Uterus (tissue), 2 donors: ENCODE data around the gene CACNA1B.

Experiments used
- POLR2A ChIP-seq, 2 donors: fragments of 450-650 bp; IDR thresholded peaks; one replicate each; pipeline ENCODE4 v1.6.1; 2016; ENCODE audit warnings: antibody characterized with exemption in 2 of 2, mild to moderate bottlenecking in 1 of 2, moderate library complexity in 1 of 2
- TF ChIP-seq, protein P1 (sequence below), 4 experiments: fragments of 200-600 bp in 2 of 4; fragments of 450-650 bp in 2 of 4; sonication (generic) in 2 of 4; IDR thresholded peaks; one replicate each; pipeline ENCODE4 v1.5.1; 2016 to 2019; ENCODE audit warnings: antibody characterized with exemption in 4 of 4, mild to moderate bottlenecking in 2 of 4, moderate library complexity in 1 of 4

DNA sequence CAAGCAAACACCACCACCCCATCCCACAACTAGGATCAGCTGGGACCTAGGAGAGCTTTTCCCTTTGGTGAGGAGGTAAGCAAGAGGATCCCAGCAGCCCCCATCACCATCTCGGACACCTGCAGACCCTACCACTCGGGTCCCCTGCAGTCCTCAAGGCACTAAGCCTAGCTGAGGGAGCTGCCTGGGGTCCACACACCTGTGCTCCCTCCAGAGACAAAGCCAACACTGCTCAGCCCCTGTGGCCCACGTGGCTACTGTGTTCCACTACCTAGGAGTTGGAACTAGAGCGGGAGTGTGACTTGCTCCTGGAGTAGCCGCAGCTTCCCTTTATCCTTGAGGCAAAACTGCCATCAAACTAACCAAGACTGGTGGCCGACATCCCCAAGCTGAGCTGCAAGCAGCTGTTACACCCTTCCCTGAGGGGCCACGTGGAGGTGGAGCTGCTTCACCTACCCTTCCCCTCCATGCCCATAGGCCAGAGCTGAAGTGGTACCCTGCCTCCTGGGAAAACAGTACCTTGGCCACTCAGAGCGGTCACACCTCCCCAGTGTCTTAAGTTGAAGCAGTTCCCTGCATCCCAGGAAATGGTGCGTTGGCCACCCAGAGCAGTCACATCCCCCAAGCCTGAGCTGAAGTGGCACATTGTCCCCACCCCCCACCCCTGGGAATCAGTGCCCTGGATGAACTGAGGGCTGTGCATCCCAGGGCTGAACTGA lies 205.5 kb downstream of the CACNA1B start:
- TF ChIP-seq, protein P1, sequence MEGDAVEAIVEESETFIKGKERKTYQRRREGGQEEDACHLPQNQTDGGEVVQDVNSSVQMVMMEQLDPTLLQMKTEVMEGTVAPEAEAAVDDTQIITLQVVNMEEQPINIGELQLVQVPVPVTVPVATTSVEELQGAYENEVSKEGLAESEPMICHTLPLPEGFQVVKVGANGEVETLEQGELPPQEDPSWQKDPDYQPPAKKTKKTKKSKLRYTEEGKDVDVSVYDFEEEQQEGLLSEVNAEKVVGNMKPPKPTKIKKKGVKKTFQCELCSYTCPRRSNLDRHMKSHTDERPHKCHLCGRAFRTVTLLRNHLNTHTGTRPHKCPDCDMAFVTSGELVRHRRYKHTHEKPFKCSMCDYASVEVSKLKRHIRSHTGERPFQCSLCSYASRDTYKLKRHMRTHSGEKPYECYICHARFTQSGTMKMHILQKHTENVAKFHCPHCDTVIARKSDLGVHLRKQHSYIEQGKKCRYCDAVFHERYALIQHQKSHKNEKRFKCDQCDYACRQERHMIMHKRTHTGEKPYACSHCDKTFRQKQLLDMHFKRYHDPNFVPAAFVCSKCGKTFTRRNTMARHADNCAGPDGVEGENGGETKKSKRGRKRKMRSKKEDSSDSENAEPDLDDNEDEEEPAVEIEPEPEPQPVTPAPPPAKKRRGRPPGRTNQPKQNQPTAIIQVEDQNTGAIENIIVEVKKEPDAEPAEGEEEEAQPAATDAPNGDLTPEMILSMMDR (IDR thresholded peaks at IDR 0.05) = no peak
- TF ChIP-seq POLR2A (IDR thresholded peaks at IDR 0.05) = no peak
